Liver (tissue), 9 donors: Measurements from ENCODE around the gene POGZ. TPM values are rescaled to one million over a fixed set of nuclear protein-coding genes. Genes with fewer than 3 reads are reported as not detected.
"Not testable (repeated sequence)": the region's sequence is repeated elsewhere in the genome, so short reads cannot be mapped to it uniquely, and the experiment has no call there.

Experiments
- DNase-seq: peaks from one replicate; pipeline ENCODE4 v3.0.0-alpha.2; 2017; ENCODE audit warnings: low spot score
- H3K27ac ChIP-seq, 2 donors: one replicate each; pipeline ENCODE4 v1.7.0; 2013; ENCODE audit warnings: inconsistent platforms in 2 of 2, low read length in 2 of 2, control low read depth in 1 of 2, low read depth in 1 of 2, mild to moderate bottlenecking in 1 of 2
- H3K27me3 ChIP-seq, 4 donors: one replicate each; pipeline versions ENCODE4 v1.6.1 to v1.7.0; 2013; ENCODE audit warnings: low read length in 3 of 4, inconsistent platforms in 1 of 4, mild to moderate bottlenecking in 1 of 4, moderate library complexity in 1 of 4; ENCODE audit not compliant: control insufficient read depth in 4 of 4, insufficient read depth in 4 of 4
- H3K36me3 ChIP-seq, 4 donors: one replicate each; pipeline versions ENCODE4 v1.6.1 to v1.7.0; 2013; ENCODE audit warnings: low read length in 3 of 4, mild to moderate bottlenecking in 3 of 4, low read depth in 1 of 4, moderate library complexity in 1 of 4; ENCODE audit not compliant: control insufficient read depth in 4 of 4, insufficient read depth in 3 of 4
- H3K4me1 ChIP-seq, 4 donors: one replicate each; pipeline versions ENCODE4 v1.6.1 to v1.7.0; 2013; ENCODE audit warnings: low read length in 3 of 4, mild to moderate bottlenecking in 3 of 4, moderate library complexity in 1 of 4; ENCODE audit not compliant: control insufficient read depth in 4 of 4, insufficient read depth in 4 of 4
- H3K4me3 ChIP-seq, 3 donors: one replicate each; pipeline versions ENCODE4 v1.6.1 to v1.7.0; 2013; ENCODE audit warnings: low read length in 3 of 3, control low read depth in 1 of 3, low read depth in 1 of 3, mild to moderate bottlenecking in 1 of 3
- H3K9ac ChIP-seq, 2 donors: one replicate each; pipeline ENCODE4 v1.7.0; 2013; ENCODE audit warnings: low read length in 2 of 2, mild to moderate bottlenecking in 2 of 2, moderate library complexity in 2 of 2, control low read depth in 1 of 2, low read depth in 1 of 2
- H3K9me3 ChIP-seq, 4 donors: one replicate each; pipeline versions ENCODE4 v1.6.1 to v1.7.0; 2013; ENCODE audit warnings: low read length in 3 of 4; ENCODE audit not compliant: control insufficient read depth in 4 of 4
- ATF3 ChIP-seq: IDR thresholded peaks from 2 replicates; pipeline ENCODE4 v1.6.1; 2016; ENCODE audit warnings: antibody characterized with exemption
- CTCF ChIP-seq: fragments of 150-350 bp; IDR thresholded peaks from 2 replicates; pipeline ENCODE4 v1.5.1; 2017; ENCODE audit warnings: improper control_type of control experiment, low read depth, low read length; ENCODE audit not compliant: missing input control
- EGR1 ChIP-seq, 2 donors: IDR thresholded peaks; 2 replicates each; pipeline ENCODE4 v1.6.1; 2016 to 2018; ENCODE audit warnings: antibody characterized with exemption in 2 of 2, low read depth in 2 of 2
- FOXA1 ChIP-seq: IDR thresholded peaks from 2 replicates; pipeline ENCODE4 v1.6.1; 2016; ENCODE audit warnings: antibody characterized with exemption
- FOXA2 ChIP-seq: IDR thresholded peaks from 2 replicates; pipeline ENCODE4 v1.6.1; 2016; ENCODE audit warnings: antibody characterized with exemption
- GABPA ChIP-seq, 2 donors: IDR thresholded peaks in 1 of 2; conservative IDR thresholded peaks in 1 of 2; 2 replicates each; pipeline ENCODE4 v1.6.1; 2016; ENCODE audit warnings: antibody characterized with exemption in 2 of 2, mild to moderate bottlenecking in 1 of 2, moderate library complexity in 1 of 2
- HNF4A ChIP-seq, 2 donors: conservative IDR thresholded peaks; 2 replicates each; pipeline ENCODE4 v1.6.1; 2016; ENCODE audit warnings: antibody characterized with exemption in 2 of 2, mild to moderate bottlenecking in 2 of 2
- HNF4G ChIP-seq: IDR thresholded peaks from 2 replicates; pipeline ENCODE4 v1.6.1; 2016; ENCODE audit warnings: antibody characterized with exemption
- JUND ChIP-seq, 2 donors: IDR thresholded peaks; 2 replicates each; pipeline ENCODE4 v1.6.1; 2016; ENCODE audit warnings: antibody characterized with exemption in 2 of 2
- MAX ChIP-seq: IDR thresholded peaks from 2 replicates; pipeline ENCODE4 v1.6.1; 2016; ENCODE audit warnings: antibody characterized with exemption
- NR2F2 ChIP-seq: IDR thresholded peaks from 2 replicates; pipeline ENCODE4 v1.6.1; 2016; ENCODE audit warnings: antibody characterized with exemption
- RAD21 ChIP-seq, 2 donors: IDR thresholded peaks; 2 replicates each; pipeline ENCODE4 v1.6.1; 2016; ENCODE audit warnings: antibody characterized with exemption in 2 of 2, mild to moderate bottlenecking in 2 of 2
- REST ChIP-seq: IDR thresholded peaks from 2 replicates; pipeline ENCODE4 v1.6.1; 2016; ENCODE audit warnings: antibody characterized with exemption, mild to moderate bottlenecking
- RXRA ChIP-seq, 2 donors: IDR thresholded peaks; 2 replicates each; pipeline ENCODE4 v1.6.1; 2017 to 2018; ENCODE audit warnings: antibody characterized with exemption in 2 of 2, mild to moderate bottlenecking in 1 of 2
- SP1 ChIP-seq: IDR thresholded peaks from 2 replicates; pipeline ENCODE4 v1.6.1; 2018; ENCODE audit warnings: antibody characterized with exemption, mild to moderate bottlenecking
- TAF1 ChIP-seq: conservative IDR thresholded peaks from 2 replicates; pipeline ENCODE4 v1.6.1; 2016; ENCODE audit warnings: antibody characterized with exemption, mild to moderate bottlenecking
- YY1 ChIP-seq: IDR thresholded peaks from 2 replicates; pipeline ENCODE4 v1.6.1; 2016; ENCODE audit warnings: antibody characterized with exemption, mild to moderate bottlenecking
- ZBTB33 ChIP-seq: IDR thresholded peaks from 2 replicates; pipeline ENCODE4 v1.6.1; 2016; ENCODE audit warnings: antibody characterized with exemption
- WGBS: extraction: QIAGEN DNeasy Blood & Tissue Kit; methylation state at CpG from one replicate; pipeline ENCODE4 v1.1.7; 2013; 5-methylcytosine and 5-hydroxymethylcytosine counted together
- polyA plus RNA-seq, 2 donors: library from polyadenylated mRNA; stranded (reverse) in 1 of 2; unstranded in 1 of 2; fragments of 200-250 nt in 1 of 2; fragments of >200 nt in 1 of 2; fragmentation: Nextera tagmentation in 1 of 2; extraction: Ambion mirVana in 1 of 2; gene quantifications; one replicate each; pipeline versions ENCODE4 v1.2.1 to v1.2.3, GENCODE V29; 2013 to 2015
- total RNA-seq, 2 donors: library from RNA; depleted of rRNA; stranded (reverse); fragments of >200 nt; gene quantifications; one replicate each; pipeline ENCODE4 v1.2.3, GENCODE V29; 2014
- donor health status: healthy.
- donor health status: healthy.
- donor health status: healthy.
- donor health status: healthy.
- donor health status: healthy.

The POGZ gene
- total and polyA plus RNA-seq, 4 donors: 7.7 to 30.1 (median 17.3) TPM

- no peak overlapping the region for H3K27ac ChIP-seq
- H3K4me1 ChIP-seq: no peaks in the 10 kb centered on the region
- no peak overlapping the region for H3K9ac ChIP-seq
- H3K9me3 ChIP-seq: no peaks in the 10 kb centered on the region
- no peak for DNase-seq
- TF ChIP-seq ATF3 (no peak), HNF4G (no peak), TAF1 (no peak), SP1 (no peak), CTCF (no peak), NR2F2 (no peak), GABPA (IDR thresholded peaks at IDR 0.05 in 1 of 2, conservative IDR thresholded peaks at IDR 0.05 in 1 of 2) (no peak), FOXA1 (no peak), YY1 (no peak), RAD21 (IDR thresholded peaks at IDR 0.05) (no peak), JUND (IDR thresholded peaks at IDR 0.05) (no peak), FOXA2 (no peak), HNF4A (conservative IDR thresholded peaks at IDR 0.05) (no peak)
- WGBS: 76% methylated on average over 6 of the region's 6 CpGs
- no peak overlapping the region for H3K4me3 ChIP-seq
- no peaks in the 10 kb centered on the region for H3K27me3 ChIP-seq
- peaks cover 3 to 13% (median 8%) of the 10 kb centered on the region in 4 donors for H3K36me3 ChIP-seq
These were observed 22.3 kb downstream of the POGZ start for GRCh38 chr1:151436985-151437384.

- Histone ChIP-seq H3K4me3 (no peak overlapping the region), H3K27me3 (no peaks in the 10 kb centered on the region), H3K27ac (no peak overlapping the region), H3K9ac (no peak overlapping the region), H3K36me3 (peaks cover 3 to 10% (median 6%) of the 10 kb centered on the region in 4 donors), H3K4me1 (no peaks in the 10 kb centered on the region), H3K9me3 (no peaks in the 10 kb centered on the region)
- TF ChIP-seq CTCF (no peak), EGR1 (IDR thresholded peaks at IDR 0.05; ENCODE audit: low read depth in 2 of 2) (no peak), MAX (no peak), JUND (IDR thresholded peaks at IDR 0.05) (no peak), SP1 (no peak), ATF3 (no peak), TAF1 (no peak), RXRA (IDR thresholded peaks at IDR 0.05) (no peak), FOXA2 (no peak), GABPA (IDR thresholded peaks at IDR 0.05 in 1 of 2, conservative IDR thresholded peaks at IDR 0.05 in 1 of 2) (no peak), RAD21 (IDR thresholded peaks at IDR 0.05) (no peak), YY1 (no peak), HNF4A (conservative IDR thresholded peaks at IDR 0.05) (no peak), ZBTB33 (no peak), HNF4G (no peak), REST (no peak), FOXA1 (no peak)
- no peak for DNase-seq
- WGBS: 94% methylated on average over 3 of the region's 3 CpGs
These were observed 24.1 kb downstream of the POGZ start for GRCh38 chr1:151435174-151435573.

- 97% methylated on average over 5 of the region's 5 CpGs for WGBS
- H3K9ac ChIP-seq, H3K27me3 ChIP-seq, H3K9me3 ChIP-seq, DNase-seq, H3K27ac ChIP-seq, H3K4me1 ChIP-seq, H3K4me3 ChIP-seq: not testable (repeated sequence)
- H3K36me3 ChIP-seq: peaks cover 3 to 20% (median 14%) of the 10 kb centered on the region in 4 donors
These were observed 25.5 kb downstream of the POGZ start for GRCh38 chr1:151433827-151434226.
